A673 (cell line): ENCODE data around the gene ANKRD44. TPM values are rescaled to one million over a fixed set of nuclear protein-coding genes. Genes with fewer than 3 reads are reported as not detected.

Source experiments
- BruUV-seq: library from RNA; stranded (reverse); fragments of 400-500 nt; replicated peaks from 2 replicates; lab custom pipeline; 2021; lab: Mats Ljungman, UMichigan
- CTCF ChIA-PET: fragments of 300-600 bp; sonication (Branson Sonifier 250); formaldehyde crosslinking; loops from one replicate; lab custom pipeline; 2022; ENCODE audit warnings: antibody characterized with exemption; lab: Charles Lee
- POLR2A ChIA-PET: fragments of 300-600 bp; sonication (Branson Sonifier 250); formaldehyde crosslinking; loops from one replicate; lab custom pipeline; 2022; ENCODE audit warnings: antibody characterized with exemption; ENCODE audit not compliant: low non-redundant PET; lab: Charles Lee
- DNase-seq: peaks from one replicate; pipeline ENCODE4 v3.0.0-alpha.2; 2015; ENCODE audit warnings: low spot score
- H3K27ac ChIP-seq: fragments of 200-600 bp; sonication (generic); 2 replicates; pipeline ENCODE4 v1.5.1; 2016; ENCODE audit warnings: mixed run types, low read depth, mild to moderate bottlenecking, mixed read lengths, antibody characterized with exemption, low read length; ENCODE audit not compliant: poor library complexity, severe bottlenecking
- H3K27me3 ChIP-seq: fragments of 200-600 bp; sonication (generic); replicated peaks from 2 replicates; pipeline ENCODE4 v1.6.1; 2017; ENCODE audit warnings: mixed run types, low read depth, mild to moderate bottlenecking, mixed read lengths, antibody characterized with exemption, low read length; ENCODE audit not compliant: insufficient read depth, poor library complexity
- H3K36me3 ChIP-seq: fragments of 200-600 bp; sonication (generic); 2 replicates; pipeline ENCODE4 v1.6.1; 2016; ENCODE audit warnings: mixed run types, mild to moderate bottlenecking, mixed read lengths, antibody characterized with exemption, low read length; ENCODE audit not compliant: insufficient read depth, poor library complexity, severe bottlenecking
- H3K4me1 ChIP-seq: fragments of 200-600 bp; sonication (generic); 2 replicates; pipeline ENCODE4 v1.6.1; 2017; ENCODE audit warnings: mixed run types, mild to moderate bottlenecking, mixed read lengths, antibody characterized with exemption, low read length; ENCODE audit not compliant: insufficient read depth, poor library complexity, severe bottlenecking
- H3K4me3 ChIP-seq: fragments of 200-600 bp; sonication (generic); 2 replicates; pipeline ENCODE4 v1.5.1; 2016; ENCODE audit warnings: low read depth, mixed run types, mild to moderate bottlenecking, mixed read lengths, low read length; ENCODE audit not compliant: poor library complexity, severe bottlenecking
- H3K9me3 ChIP-seq: fragments of 200-600 bp; sonication (generic); 2 replicates; pipeline ENCODE4 v1.6.1; 2016; ENCODE audit warnings: mixed run types, low read depth, mild to moderate bottlenecking, mixed read lengths, antibody characterized with exemption, low read length; ENCODE audit not compliant: poor library complexity, severe bottlenecking
- CTCF ChIP-seq: fragments of 300-800, 200-600 bp; sonication (generic); conservative IDR thresholded peaks from 2 replicates; pipeline ENCODE4 v1.5.1; 2017; ENCODE audit warnings: low read depth, mild to moderate bottlenecking, antibody characterized with exemption, low read length, moderate library complexity, mixed read lengths
- EZH2 ChIP-seq: fragments of 200-600 bp; sonication (generic); IDR thresholded peaks from 2 replicates; pipeline ENCODE4 v1.6.1; 2017; ENCODE audit warnings: borderline replicate concordance, low read depth, mild to moderate bottlenecking, mixed read lengths, antibody characterized with exemption, low read length; ENCODE audit not compliant: poor library complexity, severe bottlenecking
- intact Hi-C: fragments of 100-400 bp; cut with micrococcal nuclease; formaldehyde crosslinking; loops from one replicate; pipeline ENCODE4 v1.10.0; 2022; ENCODE audit not compliant: unreplicated experiment
- total RNA-seq: library from RNA; stranded (reverse); gene quantifications from 2 replicates; pipeline ENCODE4 v1.2.3, GENCODE V29; 2021

ANKRD44 gene
- total RNA-seq, 1 experiment from 2014 or later: 17.0 TPM

GRCh38 chr2:197296835-197297234, 13.7 kb downstream of the ANKRD44 start:
- ChIA-PET CTCF (no interaction called here), POLR2A (no interaction called here)
- Histone ChIP-seq H3K4me3 (no peak overlapping the region), H3K4me1 (peaks cover 27% of the 10 kb centered on the region), H3K36me3 (no peaks in the 10 kb centered on the region), H3K9me3 (no peaks in the 10 kb centered on the region), H3K27ac (no peak overlapping the region), H3K27me3 (no peaks in the 10 kb centered on the region)
- intact Hi-C loops: no loop called here
- DNase-seq: no peak
- no TSS peak for BruUV-seq
- TF ChIP-seq EZH2: no peak
- no peak for TF ChIP-seq CTCF

DNA sequence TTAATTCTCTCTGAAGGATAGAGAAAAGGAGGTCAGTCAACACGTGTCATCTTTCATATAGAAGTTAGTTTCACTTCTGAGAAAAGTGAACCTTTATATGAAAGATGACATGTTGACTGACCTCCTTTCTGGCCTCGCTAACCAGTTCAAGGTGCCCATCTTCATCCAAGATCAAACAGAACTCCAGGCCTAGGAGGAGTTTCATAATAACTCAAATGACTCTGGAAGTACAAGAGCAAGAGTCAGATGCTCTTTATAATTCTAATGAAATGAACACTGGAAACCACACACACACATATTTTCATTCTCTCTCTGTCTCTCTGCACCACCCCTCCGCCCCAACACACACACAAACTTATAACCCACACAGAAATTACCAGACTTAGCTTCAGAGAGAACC, 16.3 kb downstream of the ANKRD44 start:
- H3K4me1 ChIP-seq: peaks cover 27% of the 10 kb centered on the region
- intact Hi-C loops: no loop called here
- TF ChIP-seq CTCF (no peak), EZH2 (no peak)
- DNase-seq: no peak
- POLR2A ChIA-PET: no interaction called here
- BruUV-seq: no TSS peak
- CTCF ChIA-PET: no interaction called here
- peak overlapping the region; percentile 75 for H3K27ac ChIP-seq
- H3K4me3 ChIP-seq: no peak overlapping the region
- H3K27me3 ChIP-seq: no peaks in the 10 kb centered on the region
- no peaks in the 10 kb centered on the region for H3K9me3 ChIP-seq
- H3K36me3 ChIP-seq: no peaks in the 10 kb centered on the region

GRCh38 chr2:197293252-197294007, 17.1 kb downstream of the ANKRD44 start:
- no peaks in the 10 kb centered on the region for H3K9me3 ChIP-seq
- no TSS peak for BruUV-seq
- ChIA-PET POLR2A (no interaction called here), CTCF (no interaction called here)
- no peaks in the 10 kb centered on the region for H3K36me3 ChIP-seq
- H3K27me3 ChIP-seq: no peaks in the 10 kb centered on the region
- H3K4me3 ChIP-seq: no peak overlapping the region
- TF ChIP-seq CTCF: no peak
- TF ChIP-seq EZH2: no peak
- peaks cover 27% of the 10 kb centered on the region for H3K4me1 ChIP-seq
- DNase-seq: peak; percentile 77
- peak overlapping the region; percentile 75 for H3K27ac ChIP-seq
- intact Hi-C loops: no loop called here
